Type B pancreatic cell (in vitro differentiated cells): Measurements from ENCODE around the gene AMTN. TPM values are rescaled to one million over a fixed set of nuclear protein-coding genes. Genes with fewer than 3 reads are reported as not detected.
"Not testable (repeated sequence)": the region's sequence is repeated elsewhere in the genome, so short reads cannot be mapped to it uniquely, and the experiment has no call there.

ENCODE experiments used
- DNase-seq: peaks from one replicate; pipeline ENCODE4 v3.0.0; 2021; ENCODE audit warnings: mixed read lengths; ENCODE audit not compliant: unreplicated experiment; ENCODE audit errors: extremely low spot score
- H3K27ac Mint-ChIP-seq: 2 replicates; pipeline ENCODE4 v1.8.0; 2021; ENCODE audit warnings: mild to moderate bottlenecking, mixed read lengths
- H3K27me3 Mint-ChIP-seq: 2 replicates; pipeline ENCODE4 v1.8.0; 2021; ENCODE audit warnings: mixed read lengths
- H3K36me3 Mint-ChIP-seq: 2 replicates; pipeline ENCODE4 v1.8.0; 2021; ENCODE audit warnings: mixed read lengths
- H3K4me1 Mint-ChIP-seq: one replicate; pipeline ENCODE4 v1.8.0; 2021; ENCODE audit warnings: mixed read lengths; ENCODE audit not compliant: unreplicated experiment
- H3K4me3 Mint-ChIP-seq: 2 replicates; pipeline ENCODE4 v1.8.0; 2021; ENCODE audit warnings: mild to moderate bottlenecking, mixed read lengths
- H3K9me3 Mint-ChIP-seq: 2 replicates; pipeline ENCODE4 v1.8.0; 2021; ENCODE audit warnings: mixed read lengths
- CTCF ChIP-seq: fragments of 200-600 bp; sonication (generic); conservative IDR thresholded peaks from 2 replicates; pipeline ENCODE4 v1.5.0; 2021; ENCODE audit warnings: antibody characterized with exemption, mild to moderate bottlenecking
- long read RNA-seq: library from polyadenylated mRNA; unstranded; transcript quantifications from one replicate; pipeline ENCODE4 v2.0.0, GENCODE V29; 2020
- total RNA-seq: library from RNA; stranded (reverse); gene quantifications from 2 replicates; pipeline ENCODE4 v1.2.1, GENCODE V29; 2021; ENCODE audit warnings: low replicate concordance

Gene AMTN, protein sequence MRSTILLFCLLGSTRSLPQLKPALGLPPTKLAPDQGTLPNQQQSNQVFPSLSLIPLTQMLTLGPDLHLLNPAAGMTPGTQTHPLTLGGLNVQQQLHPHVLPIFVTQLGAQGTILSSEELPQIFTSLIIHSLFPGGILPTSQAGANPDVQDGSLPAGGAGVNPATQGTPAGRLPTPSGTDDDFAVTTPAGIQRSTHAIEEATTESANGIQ
- not detected in 2 replicates for total RNA-seq
- long read RNA-seq = 0 reads

GRCh38 chr4:70518269-70518668 lies at the start of gene AMTN:
AMTN (plus strand) TSS chr4:70518569; CDS start chr4:70518778, 209 bp downstream.
- Mint-ChIP-seq H3K27me3 (no peaks in the 10 kb centered on the region), H3K9me3 (no peaks in the 10 kb centered on the region), H3K27ac (no peak within 1 kb of the TSS), H3K36me3 (no peaks in the 10 kb centered on the region), H3K4me3 (no peak within 1 kb of the TSS), H3K4me1 (no peaks in the 10 kb centered on the region)
- DNase-seq = no peak
- TF ChIP-seq CTCF = no peak

DNA sequence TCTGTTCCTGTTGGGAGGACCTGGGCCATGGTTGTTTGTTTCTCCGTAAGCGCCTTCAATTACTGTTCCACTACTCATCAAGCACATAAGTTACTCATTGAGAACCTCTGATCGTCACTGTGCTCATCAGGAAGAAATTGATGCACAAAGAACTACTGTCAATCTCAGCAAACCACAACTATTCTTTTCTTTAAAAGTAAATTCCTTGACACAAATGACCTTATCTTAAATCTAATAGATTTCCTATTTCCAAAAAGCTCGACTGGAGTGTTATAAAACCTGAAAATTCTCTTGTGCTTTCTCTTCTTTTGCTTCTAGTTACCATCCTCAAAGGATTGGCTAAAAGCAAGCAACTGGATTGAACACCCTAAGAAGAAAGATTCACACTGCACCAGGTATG lies 46.5 kb upstream of the AMTN start, which contains the start of gene MUC7:
MUC7 (plus strand) TSS at position 301 of the 400 bp plus-strand sequence. CDS start 1,825 bp downstream, outside the sequence.
- Mint-ChIP-seq H3K36me3 (no peaks in the 10 kb centered on the region), H3K4me3 (no peak within 1 kb of the TSS), H3K4me1 (no peaks in the 10 kb centered on the region), H3K9me3 (no peaks in the 10 kb centered on the region), H3K27me3 (no peaks in the 10 kb centered on the region), H3K27ac (no peak within 1 kb of the TSS)
- TF ChIP-seq CTCF = no peak
- DNase-seq = no peak

DNA sequence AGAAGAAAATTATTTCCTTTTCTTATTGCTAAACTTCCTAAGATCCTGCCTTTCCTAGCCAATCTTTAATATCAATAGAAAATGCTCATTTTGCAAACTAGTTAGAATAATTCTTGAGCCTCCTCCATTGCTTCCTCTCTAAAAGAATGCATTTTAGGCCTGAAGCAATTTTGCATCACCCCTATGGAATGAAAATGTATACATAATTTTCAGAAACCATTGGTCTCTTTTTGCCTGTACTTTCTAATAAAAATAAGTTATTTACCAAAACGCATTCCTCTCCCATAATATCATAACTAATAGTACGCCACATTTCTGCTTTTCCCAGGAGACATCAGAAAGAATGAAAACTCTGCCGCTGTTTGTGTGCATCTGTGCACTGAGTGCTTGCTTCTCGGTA lies 44.7 kb upstream of the AMTN start:
- TF ChIP-seq CTCF = no peak
- H3K27ac Mint-ChIP-seq = no peak overlapping the region
- no peaks in the 10 kb centered on the region for H3K36me3 Mint-ChIP-seq
- no peak for DNase-seq
- no peak overlapping the region for H3K4me3 Mint-ChIP-seq
- H3K4me1 Mint-ChIP-seq = no peaks in the 10 kb centered on the region
- H3K9me3 Mint-ChIP-seq = no peaks in the 10 kb centered on the region
- H3K27me3 Mint-ChIP-seq = no peaks in the 10 kb centered on the region

- Mint-ChIP-seq H3K36me3 (no peaks in the 10 kb centered on the region), H3K27ac (no peak overlapping the region), H3K4me1 (no peaks in the 10 kb centered on the region), H3K4me3 (no peak overlapping the region), H3K27me3 (peaks cover 4% of the 10 kb centered on the region), H3K9me3 (no peaks in the 10 kb centered on the region)
- TF ChIP-seq CTCF = no peak
- no peak for DNase-seq
Observed at GRCh38 chr4:70488748-70489147, 29.6 kb upstream of the AMTN start.

DNA sequence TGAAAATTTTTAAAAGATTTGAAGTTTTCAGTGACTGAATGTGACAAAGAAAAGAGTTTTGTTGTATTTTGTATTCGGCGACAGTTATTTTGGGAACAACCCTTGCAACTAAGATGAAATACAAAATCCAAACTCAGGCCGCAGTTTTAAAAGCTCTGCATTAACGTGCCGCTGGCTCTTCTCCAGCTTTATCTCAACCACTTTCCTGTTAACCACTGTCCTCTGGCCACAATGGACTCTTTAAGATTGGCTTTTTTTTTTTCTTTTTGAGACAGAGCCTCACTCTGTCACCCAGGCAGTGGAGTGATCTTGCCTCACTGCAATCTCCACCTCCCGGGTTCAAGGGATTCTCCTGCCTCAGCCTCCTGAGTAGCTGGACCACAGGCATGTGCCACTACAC lies 22.1 kb upstream of the AMTN start:
- Mint-ChIP-seq H3K4me1 (no peaks in the 10 kb centered on the region), H3K27ac (no peak overlapping the region), H3K9me3 (no peaks in the 10 kb centered on the region), H3K27me3 (peaks cover 4% of the 10 kb centered on the region), H3K4me3 (no peak overlapping the region), H3K36me3 (no peaks in the 10 kb centered on the region)
- TF ChIP-seq CTCF = no peak
- DNase-seq = no peak

DNA sequence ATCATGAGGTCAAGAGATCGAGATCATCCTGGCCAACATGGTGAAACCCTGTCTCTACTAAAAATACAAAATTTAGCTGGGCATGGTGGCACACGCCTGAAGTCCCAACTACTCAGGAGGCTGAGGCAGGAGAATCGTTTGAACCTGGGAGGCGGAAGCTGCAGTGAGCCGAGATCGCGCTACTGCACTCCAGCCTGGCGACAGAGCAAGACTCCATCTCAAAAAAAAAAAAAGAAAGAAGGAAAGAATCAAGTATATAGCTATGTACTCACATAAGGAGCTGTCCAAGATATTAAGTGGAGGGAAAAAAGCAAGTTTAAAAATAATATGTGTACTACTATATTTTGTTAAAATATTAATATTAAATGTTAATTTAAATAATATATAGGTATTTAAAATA lies 16.5 kb upstream of the AMTN start:
- not testable (repeated sequence) for H3K9me3 Mint-ChIP-seq, H3K27ac Mint-ChIP-seq, H3K36me3 Mint-ChIP-seq, H3K4me1 Mint-ChIP-seq, H3K27me3 Mint-ChIP-seq, H3K4me3 Mint-ChIP-seq, DNase-seq
